ENCODE measurements around the gene CUBN. TPM values are rescaled to one million over a fixed set of nuclear protein-coding genes. Genes with fewer than 3 reads are reported as not detected.

CUBN gene
- total RNA-seq, 1 donor from 2014 or later, result 2.7 TPM

DNA sequence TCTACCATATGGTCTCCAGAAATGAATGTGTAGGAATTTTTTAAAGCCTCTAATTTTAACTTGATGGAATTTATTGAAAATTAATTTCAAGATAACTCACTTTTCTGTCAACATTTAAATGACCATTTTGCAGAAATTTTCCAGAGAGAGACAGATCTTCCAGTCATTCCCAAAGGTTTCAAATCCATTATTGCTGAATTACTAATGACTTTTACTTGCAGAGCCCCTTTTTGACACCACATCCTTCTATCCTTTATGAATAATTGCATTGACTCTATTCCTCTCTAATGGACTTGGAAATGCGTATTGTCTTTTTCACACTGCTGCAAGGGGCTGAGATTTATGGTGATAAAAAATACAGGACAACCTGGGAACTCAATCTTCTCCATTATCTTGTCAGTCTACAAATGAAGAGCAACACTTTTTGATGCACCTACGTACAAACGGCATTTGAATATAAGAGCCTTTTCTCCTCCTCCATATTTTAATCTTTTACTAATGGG is 42.7 kb downstream of the CUBN start:
- H3K27ac ChIP-seq (ENCODE audit: low read depth, low read length), result no peak overlapping the region
- H3K4me1 ChIP-seq (ENCODE audit: insufficient read depth, low read length), result peaks cover 4% of the 10 kb centered on the region
- no peaks in the 10 kb centered on the region for H3K9me3 ChIP-seq (ENCODE audit: insufficient read depth, low read depth, low read length)
- no peak overlapping the region for H3K4me2 ChIP-seq (ENCODE audit: low read length)
- H3K9ac ChIP-seq (ENCODE audit: low read length), result no peak overlapping the region
- TF ChIP-seq EZH2 (IDR thresholded peaks at IDR 0.05; ENCODE audit: insufficient read depth, low read length), result no peak
- TF ChIP-seq, protein P1, sequence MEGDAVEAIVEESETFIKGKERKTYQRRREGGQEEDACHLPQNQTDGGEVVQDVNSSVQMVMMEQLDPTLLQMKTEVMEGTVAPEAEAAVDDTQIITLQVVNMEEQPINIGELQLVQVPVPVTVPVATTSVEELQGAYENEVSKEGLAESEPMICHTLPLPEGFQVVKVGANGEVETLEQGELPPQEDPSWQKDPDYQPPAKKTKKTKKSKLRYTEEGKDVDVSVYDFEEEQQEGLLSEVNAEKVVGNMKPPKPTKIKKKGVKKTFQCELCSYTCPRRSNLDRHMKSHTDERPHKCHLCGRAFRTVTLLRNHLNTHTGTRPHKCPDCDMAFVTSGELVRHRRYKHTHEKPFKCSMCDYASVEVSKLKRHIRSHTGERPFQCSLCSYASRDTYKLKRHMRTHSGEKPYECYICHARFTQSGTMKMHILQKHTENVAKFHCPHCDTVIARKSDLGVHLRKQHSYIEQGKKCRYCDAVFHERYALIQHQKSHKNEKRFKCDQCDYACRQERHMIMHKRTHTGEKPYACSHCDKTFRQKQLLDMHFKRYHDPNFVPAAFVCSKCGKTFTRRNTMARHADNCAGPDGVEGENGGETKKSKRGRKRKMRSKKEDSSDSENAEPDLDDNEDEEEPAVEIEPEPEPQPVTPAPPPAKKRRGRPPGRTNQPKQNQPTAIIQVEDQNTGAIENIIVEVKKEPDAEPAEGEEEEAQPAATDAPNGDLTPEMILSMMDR (IDR thresholded peaks at IDR 0.05; ENCODE audit: insufficient read depth, low read depth, low read length), result no peak
- DNase-seq (ENCODE audit: low read depth) (no peak), FAIRE-seq (no peak)
- H3K79me2 ChIP-seq (ENCODE audit: insufficient read depth, low read length), result no peaks in the 10 kb centered on the region
- no peak overlapping the region for H2AFZ ChIP-seq (ENCODE audit: low read depth, low read length)
- H3K27me3 Mint-ChIP-seq (ENCODE audit: low read depth, unreplicated experiment), result no peaks in the 10 kb centered on the region
- H3K36me3 Mint-ChIP-seq (ENCODE audit: low read depth, unreplicated experiment), result peaks cover 2% of the 10 kb centered on the region
- no peak overlapping the region for H3K27ac Mint-ChIP-seq (ENCODE audit: unreplicated experiment)
- H3K4me3 Mint-ChIP-seq (ENCODE audit: unreplicated experiment), result no peak overlapping the region
- H4K20me1 ChIP-seq (ENCODE audit: insufficient read depth, low read length), result no peaks in the 10 kb centered on the region
- H3K9me3 Mint-ChIP-seq (ENCODE audit: unreplicated experiment), result no peaks in the 10 kb centered on the region
- no peak overlapping the region for H3K4me3 ChIP-seq (ENCODE audit: insufficient read depth, low read depth, low read length)
- H3K36me3 ChIP-seq (ENCODE audit: insufficient read depth, low read length), result no peaks in the 10 kb centered on the region
- H3K4me1 Mint-ChIP-seq (ENCODE audit: low read depth, unreplicated experiment), result peaks cover 7% of the 10 kb centered on the region
- no peaks in the 10 kb centered on the region for H3K27me3 ChIP-seq (ENCODE audit: insufficient read depth, low read length)

DNA sequence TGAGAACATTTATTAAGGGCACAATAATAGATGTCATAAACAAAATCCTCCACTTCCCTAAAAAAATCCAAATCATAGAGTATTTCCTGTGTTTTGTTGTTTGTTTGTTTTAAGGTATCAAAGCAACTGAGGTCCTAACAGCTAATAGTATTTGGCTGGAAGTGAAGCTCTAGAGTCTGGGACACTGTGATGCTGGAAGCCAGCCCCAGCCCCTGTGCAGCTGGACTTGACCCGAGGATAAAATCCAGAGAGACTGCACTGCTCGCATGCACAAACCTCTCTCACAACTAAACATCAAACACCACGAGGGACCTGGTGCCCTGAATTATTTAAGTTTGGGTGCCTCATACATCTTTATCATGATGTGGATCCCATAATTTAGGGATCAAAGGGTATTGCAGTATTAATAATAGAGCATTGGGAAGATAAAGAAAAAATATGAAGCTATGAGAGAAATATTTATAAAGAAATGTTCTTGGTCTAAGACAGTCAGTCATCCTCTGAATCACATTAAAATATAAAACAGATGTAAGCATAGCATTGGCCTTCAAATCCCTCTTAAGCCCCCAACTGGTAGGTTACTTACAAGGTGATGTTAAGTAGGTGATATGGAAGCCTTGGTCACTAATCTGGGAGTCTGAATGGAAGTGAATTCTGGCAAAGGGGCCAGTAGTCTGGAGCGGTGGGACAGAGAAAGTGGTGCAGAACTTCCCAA is 44.4 kb downstream of the CUBN start:
- peaks cover 7% of the 10 kb centered on the region for H3K4me1 Mint-ChIP-seq (ENCODE audit: low read depth, unreplicated experiment)
- no peak overlapping the region for H2AFZ ChIP-seq (ENCODE audit: low read depth, low read length)
- H3K27me3 Mint-ChIP-seq (ENCODE audit: low read depth, unreplicated experiment), result no peaks in the 10 kb centered on the region
- no peaks in the 10 kb centered on the region for H3K9me3 ChIP-seq (ENCODE audit: insufficient read depth, low read depth, low read length)
- peak overlapping the region; percentile 24 for H3K27ac ChIP-seq (ENCODE audit: low read depth, low read length)
- TF ChIP-seq, protein P1 (IDR thresholded peaks at IDR 0.05; ENCODE audit: insufficient read depth, low read depth, low read length), result no peak
- TF ChIP-seq EZH2 (IDR thresholded peaks at IDR 0.05; ENCODE audit: insufficient read depth, low read length), result no peak
- peaks cover 3% of the 10 kb centered on the region for H3K36me3 Mint-ChIP-seq (ENCODE audit: low read depth, unreplicated experiment)
- no peaks in the 10 kb centered on the region for H3K27me3 ChIP-seq (ENCODE audit: insufficient read depth, low read length)
- no peaks in the 10 kb centered on the region for H3K79me2 ChIP-seq (ENCODE audit: insufficient read depth, low read length)
- H3K4me2 ChIP-seq (ENCODE audit: low read length), result peak overlapping the region; percentile 1
- no peak overlapping the region for H3K4me3 Mint-ChIP-seq (ENCODE audit: unreplicated experiment)
- FAIRE-seq (no peak), DNase-seq (ENCODE audit: low read depth) (no peak)
- H4K20me1 ChIP-seq (ENCODE audit: insufficient read depth, low read length), result no peaks in the 10 kb centered on the region
- no peak overlapping the region for H3K27ac Mint-ChIP-seq (ENCODE audit: unreplicated experiment)
- H3K36me3 ChIP-seq (ENCODE audit: insufficient read depth, low read length), result no peaks in the 10 kb centered on the region
- peaks cover 4% of the 10 kb centered on the region for H3K4me1 ChIP-seq (ENCODE audit: insufficient read depth, low read length)
- peak overlapping the region; percentile 1 for H3K9ac ChIP-seq (ENCODE audit: low read length)
- H3K4me3 ChIP-seq (ENCODE audit: insufficient read depth, low read depth, low read length), result no peak overlapping the region
- no peaks in the 10 kb centered on the region for H3K9me3 Mint-ChIP-seq (ENCODE audit: unreplicated experiment)

DNA sequence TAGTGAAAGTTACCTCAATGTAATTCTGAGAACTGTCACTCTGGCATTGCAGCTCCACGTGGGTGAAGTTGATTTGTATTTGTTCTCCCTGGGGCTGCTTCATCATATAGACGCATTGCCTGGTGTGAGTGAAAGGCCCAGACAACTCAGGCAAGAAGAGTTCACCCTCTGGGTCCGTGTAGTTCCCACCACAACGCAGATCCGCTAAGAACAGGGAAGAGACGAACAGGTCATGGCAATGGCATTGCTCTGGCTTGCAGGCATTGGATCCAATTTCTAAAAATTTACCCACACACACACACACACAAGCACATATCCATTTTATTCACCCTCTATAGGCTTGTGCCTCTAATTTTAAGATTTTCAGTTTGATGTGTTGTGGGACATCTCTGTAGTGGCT is 45.4 kb downstream of the CUBN start:
- TF ChIP-seq, protein P1 (IDR thresholded peaks at IDR 0.05; ENCODE audit: insufficient read depth, low read depth, low read length), result no peak
- TF ChIP-seq EZH2 (IDR thresholded peaks at IDR 0.05; ENCODE audit: insufficient read depth, low read length), result no peak
- no peaks in the 10 kb centered on the region for H3K9me3 Mint-ChIP-seq (ENCODE audit: unreplicated experiment)
- H3K9ac ChIP-seq (ENCODE audit: low read length), result no peak overlapping the region
- no peak overlapping the region for H3K4me3 ChIP-seq (ENCODE audit: insufficient read depth, low read depth, low read length)
- no peak overlapping the region for H3K27ac ChIP-seq (ENCODE audit: low read depth, low read length)
- DNase-seq (ENCODE audit: low read depth), result no peak
- peaks cover 3% of the 10 kb centered on the region for H3K36me3 Mint-ChIP-seq (ENCODE audit: low read depth, unreplicated experiment)
- no peaks in the 10 kb centered on the region for H3K36me3 ChIP-seq (ENCODE audit: insufficient read depth, low read length)
- no peak overlapping the region for H3K27ac Mint-ChIP-seq (ENCODE audit: unreplicated experiment)
- peaks cover 7% of the 10 kb centered on the region for H3K4me1 Mint-ChIP-seq (ENCODE audit: low read depth, unreplicated experiment)
- no peaks in the 10 kb centered on the region for H3K9me3 ChIP-seq (ENCODE audit: insufficient read depth, low read depth, low read length)
- no peak overlapping the region for H3K4me2 ChIP-seq (ENCODE audit: low read length)
- no peaks in the 10 kb centered on the region for H4K20me1 ChIP-seq (ENCODE audit: insufficient read depth, low read length)
- no peak for FAIRE-seq
- no peaks in the 10 kb centered on the region for H3K79me2 ChIP-seq (ENCODE audit: insufficient read depth, low read length)
- no peaks in the 10 kb centered on the region for H3K27me3 ChIP-seq (ENCODE audit: insufficient read depth, low read length)
- no peak overlapping the region for H2AFZ ChIP-seq (ENCODE audit: low read depth, low read length)
- peaks cover 4% of the 10 kb centered on the region for H3K4me1 ChIP-seq (ENCODE audit: insufficient read depth, low read length)
- no peak overlapping the region for H3K4me3 Mint-ChIP-seq (ENCODE audit: unreplicated experiment)
- no peaks in the 10 kb centered on the region for H3K27me3 Mint-ChIP-seq (ENCODE audit: low read depth, unreplicated experiment)

Data from astrocyte (in vitro differentiated cells and primary cell).